HG03575 (cell line): ENCODE measurements around the gene HSPBAP1.

Source experiments
- ATAC-seq: cut with Tn5 transposase; IDR thresholded peaks from one replicate; pipeline ENCODE4 v1.9.1; 2021; ENCODE audit not compliant: unreplicated experiment, insufficient number of reproducible peaks, low FRiP score; ENCODE audit errors: extremely low read depth

The HSPBAP1 gene

GRCh38 chr3:122697952-122698620 is 95.5 kb downstream of the HSPBAP1 start:
- ATAC-seq: peak; percentile 52

DNA sequence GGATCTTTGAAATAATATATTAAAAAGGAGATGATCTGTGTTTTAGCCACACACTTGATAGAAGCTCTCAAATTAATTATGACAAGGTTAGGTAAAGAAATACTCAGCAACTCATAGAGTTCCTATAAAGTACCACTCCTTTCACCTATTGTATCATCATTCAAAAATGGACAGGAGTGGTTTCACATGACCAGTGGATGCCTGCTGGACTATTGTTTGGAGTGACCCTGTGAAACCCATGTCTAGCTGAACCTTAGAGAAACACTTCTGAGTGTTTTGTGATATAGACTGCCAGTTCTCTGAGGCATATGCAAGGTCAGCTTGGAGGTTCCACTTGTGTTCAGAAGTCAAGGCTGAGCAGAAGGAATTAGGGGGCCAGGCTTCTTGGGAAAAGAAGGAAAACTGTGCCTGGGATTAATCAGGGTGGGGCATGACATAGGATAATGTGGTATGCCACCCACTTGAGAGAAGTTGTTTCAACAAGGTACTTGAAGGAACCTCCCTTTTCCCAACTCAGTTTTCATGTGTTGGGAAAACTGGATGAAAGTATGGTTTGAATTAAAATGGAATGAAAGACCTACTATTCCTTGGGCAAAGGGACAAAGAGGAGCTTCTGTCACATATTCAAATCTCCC is 97.6 kb downstream of the HSPBAP1 start:
- ATAC-seq: no peak

- ATAC-seq: no peak
Measured at GRCh38 chr3:122694966-122695365, 98.7 kb downstream of the HSPBAP1 start.

GRCh38 chr3:122692674-122693073 is 101.0 kb downstream of the HSPBAP1 start:
- no peak for ATAC-seq

DNA sequence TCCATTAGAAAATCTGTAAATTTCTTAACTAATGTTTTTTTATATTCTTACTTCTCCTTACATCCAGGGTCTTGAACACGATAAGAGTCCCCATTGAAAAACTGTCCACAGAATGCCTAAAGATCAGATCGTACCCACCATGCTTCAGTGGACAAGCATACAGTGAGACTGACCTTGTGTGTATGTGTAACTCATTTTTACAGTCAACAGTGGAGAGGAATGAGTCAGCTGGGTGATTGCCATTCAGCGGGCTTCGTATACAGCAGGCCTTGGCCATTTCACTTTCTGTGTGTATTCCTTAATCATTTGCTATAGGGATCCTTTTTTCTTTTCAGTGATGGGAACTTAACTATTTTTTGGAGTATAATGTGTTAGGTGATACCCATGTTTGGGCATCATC is 102.4 kb downstream of the HSPBAP1 start:
- ATAC-seq: peak; percentile 36

- no peak for ATAC-seq
Measured at GRCh38 chr3:122690096-122690495, 103.5 kb downstream of the HSPBAP1 start.
